ENCODE measurements around the gene MAST2.

Gene MAST2

GRCh38 chr1:46064708-46065107 lies 261.3 kb downstream of the MAST2 start:
- H2AFZ ChIP-seq (ENCODE audit: low read length): no peak overlapping the region
- H4K8ac ChIP-seq (ENCODE audit: low read depth, low read length): no peak overlapping the region
- no peaks in the 10 kb centered on the region for H3K9me3 ChIP-seq (replicated peaks in 1 of 2; ENCODE audit: control insufficient read depth in 2 of 2, insufficient read depth in 1 of 2, low read depth in 1 of 2, low read length in 2 of 2)
- H4K91ac ChIP-seq (ENCODE audit: low read depth, low read length, poor library complexity): no peak overlapping the region
- WGBS, 2 donors (ENCODE audit: extremely low coverage in 2 of 2, insufficient read length in 2 of 2, insufficient replicate concordance in 1 of 2): no CpG with 5 or more reads among the region's 1 CpG
- H2AK5ac ChIP-seq (ENCODE audit: low read depth, low read length): no peak overlapping the region
- no peak for DNase-seq (ENCODE audit: low spot score)
- H3K4me3 ChIP-seq (ENCODE audit: low read length in 2 of 2): no peak overlapping the region
- no peak overlapping the region for H3K27ac ChIP-seq (replicated peaks; ENCODE audit: low read length)
- no peak overlapping the region for H3K14ac ChIP-seq (ENCODE audit: low read length)
- H3K27me3 ChIP-seq (ENCODE audit: control insufficient read depth in 3 of 3, insufficient read depth in 3 of 3, low read depth in 1 of 3, low read length in 3 of 3): no peaks in the 10 kb centered on the region
- H3K79me1 ChIP-seq (ENCODE audit: low read depth, low read length): peaks cover 2% of the 10 kb centered on the region
- H2BK5ac ChIP-seq (ENCODE audit: low read length): no peak overlapping the region
- H3K4ac ChIP-seq (ENCODE audit: low read length): no peak overlapping the region
- H3K18ac ChIP-seq (ENCODE audit: low read length): no peak overlapping the region
- H2BK120ac ChIP-seq (ENCODE audit: low read depth, low read length): no peak overlapping the region
- H3K9ac ChIP-seq (ENCODE audit: low read depth, low read length, poor library complexity): no peak overlapping the region
- no peak overlapping the region for H2BK12ac ChIP-seq (ENCODE audit: low read length)
- H3K23ac ChIP-seq (ENCODE audit: low read depth, low read length, poor library complexity): no peak overlapping the region
- no peaks in the 10 kb centered on the region for H3K4me1 ChIP-seq (ENCODE audit: control insufficient read depth in 2 of 2, insufficient read depth in 1 of 2, low read depth in 1 of 2, low read length in 2 of 2)
- H2BK15ac ChIP-seq (ENCODE audit: low read length): no peak overlapping the region
- no peak overlapping the region for H3K4me2 ChIP-seq (ENCODE audit: insufficient read depth, low read length, poor library complexity, severe bottlenecking)
- H3K36me3 ChIP-seq (replicated peaks in 1 of 2; ENCODE audit: control insufficient read depth in 2 of 2, insufficient read depth in 2 of 2, low read length in 2 of 2): peaks cover 25 to 98% of the 10 kb centered on the region in 2 donors

DNA sequence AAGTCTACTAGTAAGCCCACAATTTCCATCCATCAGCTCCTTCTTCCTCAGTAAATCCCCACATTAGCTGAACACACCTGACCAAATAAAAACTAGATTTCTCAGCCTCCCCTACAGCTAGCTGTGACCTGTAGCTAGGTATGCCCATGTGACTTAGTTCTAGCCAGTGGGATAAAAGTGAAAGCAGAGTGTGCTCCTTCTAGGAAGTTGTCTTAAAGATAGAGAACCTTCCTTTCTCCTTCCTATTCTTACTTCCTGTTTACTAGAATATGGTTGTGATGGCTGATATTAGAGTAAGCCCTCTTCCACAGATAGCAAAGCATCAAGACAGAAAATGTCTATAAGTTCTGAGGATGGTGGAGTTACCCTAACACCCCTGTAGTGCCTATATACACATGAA lies 262.0 kb downstream of the MAST2 start:
- Histone ChIP-seq H3K4me1 (ENCODE audit: control insufficient read depth in 2 of 2, insufficient read depth in 1 of 2, low read depth in 1 of 2, low read length in 2 of 2) (no peaks in the 10 kb centered on the region), H3K4ac (ENCODE audit: low read length) (no peak overlapping the region), H2BK120ac (ENCODE audit: low read depth, low read length) (no peak overlapping the region), H3K14ac (ENCODE audit: low read length) (no peak overlapping the region), H3K79me1 (ENCODE audit: low read depth, low read length) (peaks cover 2% of the 10 kb centered on the region), H3K4me3 (ENCODE audit: low read length in 2 of 2) (no peak overlapping the region), H3K23ac (ENCODE audit: low read depth, low read length, poor library complexity) (no peak overlapping the region), H2AK5ac (ENCODE audit: low read depth, low read length) (no peak overlapping the region), H3K27me3 (ENCODE audit: control insufficient read depth in 3 of 3, insufficient read depth in 3 of 3, low read depth in 1 of 3, low read length in 3 of 3) (no peaks in the 10 kb centered on the region), H3K9ac (ENCODE audit: low read depth, low read length, poor library complexity) (no peak overlapping the region), H4K91ac (ENCODE audit: low read depth, low read length, poor library complexity) (no peak overlapping the region), H4K8ac (ENCODE audit: low read depth, low read length) (no peak overlapping the region), H2BK12ac (ENCODE audit: low read length) (no peak overlapping the region), H3K36me3 (replicated peaks in 1 of 2; ENCODE audit: control insufficient read depth in 2 of 2, insufficient read depth in 2 of 2, low read length in 2 of 2) (peaks cover 28 to 98% of the 10 kb centered on the region in 2 donors), H2AFZ (ENCODE audit: low read length) (no peak overlapping the region), H3K9me3 (replicated peaks in 1 of 2; ENCODE audit: control insufficient read depth in 2 of 2, insufficient read depth in 1 of 2, low read depth in 1 of 2, low read length in 2 of 2) (no peaks in the 10 kb centered on the region), H3K4me2 (ENCODE audit: insufficient read depth, low read length, poor library complexity, severe bottlenecking) (no peak overlapping the region), H2BK15ac (ENCODE audit: low read length) (no peak overlapping the region), H3K27ac (replicated peaks; ENCODE audit: low read length) (no peak overlapping the region), H3K18ac (ENCODE audit: low read length) (no peak overlapping the region), H2BK5ac (ENCODE audit: low read length) (no peak overlapping the region)
- no peak for DNase-seq (ENCODE audit: low spot score)

- no peak for DNase-seq (ENCODE audit: low spot score)
- Histone ChIP-seq H3K18ac (ENCODE audit: low read length) (no peak overlapping the region), H2BK15ac (ENCODE audit: low read length) (no peak overlapping the region), H3K23ac (ENCODE audit: low read depth, low read length, poor library complexity) (no peak overlapping the region), H3K79me1 (ENCODE audit: low read depth, low read length) (no peaks in the 10 kb centered on the region), H3K36me3 (replicated peaks in 1 of 2; ENCODE audit: control insufficient read depth in 2 of 2, insufficient read depth in 2 of 2, low read length in 2 of 2) (peaks cover 17 to 97% of the 10 kb centered on the region in 2 donors), H3K4me2 (ENCODE audit: insufficient read depth, low read length, poor library complexity, severe bottlenecking) (no peak overlapping the region), H3K4me3 (ENCODE audit: low read length in 2 of 2) (no peak overlapping the region), H2BK12ac (ENCODE audit: low read length) (no peak overlapping the region), H3K4me1 (ENCODE audit: control insufficient read depth in 2 of 2, insufficient read depth in 1 of 2, low read depth in 1 of 2, low read length in 2 of 2) (no peaks in the 10 kb centered on the region), H3K27me3 (ENCODE audit: control insufficient read depth in 3 of 3, insufficient read depth in 3 of 3, low read depth in 1 of 3, low read length in 3 of 3) (no peaks in the 10 kb centered on the region), H2BK120ac (ENCODE audit: low read depth, low read length) (no peak overlapping the region), H3K4ac (ENCODE audit: low read length) (no peak overlapping the region), H2AFZ (ENCODE audit: low read length) (no peak overlapping the region), H3K9ac (ENCODE audit: low read depth, low read length, poor library complexity) (no peak overlapping the region), H2AK5ac (ENCODE audit: low read depth, low read length) (no peak overlapping the region), H4K8ac (ENCODE audit: low read depth, low read length) (no peak overlapping the region), H3K9me3 (replicated peaks in 1 of 2; ENCODE audit: control insufficient read depth in 2 of 2, insufficient read depth in 1 of 2, low read depth in 1 of 2, low read length in 2 of 2) (no peaks in the 10 kb centered on the region), H2BK5ac (ENCODE audit: low read length) (no peak overlapping the region), H3K27ac (replicated peaks; ENCODE audit: low read length) (no peak overlapping the region), H4K91ac (ENCODE audit: low read depth, low read length, poor library complexity) (no peak overlapping the region), H3K14ac (ENCODE audit: low read length) (no peak overlapping the region)
- WGBS, 2 donors (ENCODE audit: extremely low coverage in 2 of 2, insufficient read length in 2 of 2, insufficient replicate concordance in 1 of 2): no CpG with 5 or more reads among the region's 1 CpG
These were observed 264.2 kb downstream of the MAST2 start for GRCh38 chr1:46067652-46068051.

GRCh38 chr1:46068525-46068924 lies 265.1 kb downstream of the MAST2 start:
- H2BK5ac ChIP-seq (ENCODE audit: low read length): no peak overlapping the region
- H3K23ac ChIP-seq (ENCODE audit: low read depth, low read length, poor library complexity): no peak overlapping the region
- no peak overlapping the region for H3K4me2 ChIP-seq (ENCODE audit: insufficient read depth, low read length, poor library complexity, severe bottlenecking)
- H4K91ac ChIP-seq (ENCODE audit: low read depth, low read length, poor library complexity): no peak overlapping the region
- H2BK120ac ChIP-seq (ENCODE audit: low read depth, low read length): no peak overlapping the region
- H3K27ac ChIP-seq (replicated peaks; ENCODE audit: low read length): no peak overlapping the region
- H2BK15ac ChIP-seq (ENCODE audit: low read length): no peak overlapping the region
- no peak overlapping the region for H3K14ac ChIP-seq (ENCODE audit: low read length)
- H2AFZ ChIP-seq (ENCODE audit: low read length): no peak overlapping the region
- H3K18ac ChIP-seq (ENCODE audit: low read length): no peak overlapping the region
- DNase-seq (ENCODE audit: low spot score): no peak
- no CpG with 5 or more reads among the region's 3 CpGs for WGBS, 2 donors (ENCODE audit: extremely low coverage in 2 of 2, insufficient read length in 2 of 2, insufficient replicate concordance in 1 of 2)
- no peaks in the 10 kb centered on the region for H3K27me3 ChIP-seq (ENCODE audit: control insufficient read depth in 3 of 3, insufficient read depth in 3 of 3, low read depth in 1 of 3, low read length in 3 of 3)
- no peak overlapping the region for H4K8ac ChIP-seq (ENCODE audit: low read depth, low read length)
- H3K79me1 ChIP-seq (ENCODE audit: low read depth, low read length): peaks cover 3% of the 10 kb centered on the region
- no peak overlapping the region for H3K4me3 ChIP-seq (ENCODE audit: low read length in 2 of 2)
- no peaks in the 10 kb centered on the region for H3K9me3 ChIP-seq (replicated peaks in 1 of 2; ENCODE audit: control insufficient read depth in 2 of 2, insufficient read depth in 1 of 2, low read depth in 1 of 2, low read length in 2 of 2)
- H3K9ac ChIP-seq (ENCODE audit: low read depth, low read length, poor library complexity): no peak overlapping the region
- no peak overlapping the region for H2BK12ac ChIP-seq (ENCODE audit: low read length)
- H2AK5ac ChIP-seq (ENCODE audit: low read depth, low read length): no peak overlapping the region
- no peak overlapping the region for H3K4ac ChIP-seq (ENCODE audit: low read length)
- peaks cover 0 to 2% of the 10 kb centered on the region in 2 donors for H3K4me1 ChIP-seq (ENCODE audit: control insufficient read depth in 2 of 2, insufficient read depth in 1 of 2, low read depth in 1 of 2, low read length in 2 of 2)
- H3K36me3 ChIP-seq (replicated peaks in 1 of 2; ENCODE audit: control insufficient read depth in 2 of 2, insufficient read depth in 2 of 2, low read length in 2 of 2): peaks cover 19 to 97% of the 10 kb centered on the region in 2 donors
